ENCODE data around the gene CRACR2B.

CRACR2B gene

DNA sequence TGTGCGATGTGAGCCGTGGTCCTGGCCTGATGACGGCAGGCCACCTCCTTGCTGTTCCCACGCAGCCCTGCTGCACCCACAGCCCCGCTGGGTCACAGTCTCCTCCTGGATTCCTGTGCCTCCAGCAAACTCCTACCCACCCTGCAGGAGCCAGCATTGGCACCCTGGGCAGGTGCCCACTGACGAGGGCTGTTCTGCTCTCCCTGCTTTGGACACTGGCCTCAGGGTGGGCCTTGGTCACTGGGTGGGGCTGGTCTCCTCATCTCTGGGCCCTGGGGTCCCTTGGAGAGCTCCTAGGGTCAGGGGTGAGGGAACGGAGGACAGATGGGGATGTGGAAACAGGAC lies 27.6 kb downstream of the CRACR2B start:
- no peak for DNase-seq

DNA sequence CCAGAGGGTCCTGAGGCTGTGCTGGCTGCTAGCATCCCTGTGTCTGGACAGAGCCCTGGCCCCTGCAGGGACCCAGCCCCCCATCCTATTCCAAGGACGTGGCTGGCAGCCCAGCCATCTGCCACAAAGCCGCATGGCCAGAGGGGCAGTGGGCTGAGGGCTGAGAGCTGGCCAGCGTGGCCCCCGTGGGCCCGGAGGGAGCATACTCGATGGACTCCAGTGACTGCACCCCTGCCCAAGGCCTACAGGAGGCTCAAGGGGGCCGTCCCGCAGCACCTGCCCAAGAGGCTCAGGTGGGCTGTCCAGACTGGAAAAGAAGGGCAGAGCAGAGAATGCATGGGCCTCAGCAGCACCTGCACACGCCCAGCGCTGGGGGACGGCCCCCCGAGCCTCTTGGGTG lies 28.1 kb downstream of the CRACR2B start:
- DNase-seq, result no peak

DNA sequence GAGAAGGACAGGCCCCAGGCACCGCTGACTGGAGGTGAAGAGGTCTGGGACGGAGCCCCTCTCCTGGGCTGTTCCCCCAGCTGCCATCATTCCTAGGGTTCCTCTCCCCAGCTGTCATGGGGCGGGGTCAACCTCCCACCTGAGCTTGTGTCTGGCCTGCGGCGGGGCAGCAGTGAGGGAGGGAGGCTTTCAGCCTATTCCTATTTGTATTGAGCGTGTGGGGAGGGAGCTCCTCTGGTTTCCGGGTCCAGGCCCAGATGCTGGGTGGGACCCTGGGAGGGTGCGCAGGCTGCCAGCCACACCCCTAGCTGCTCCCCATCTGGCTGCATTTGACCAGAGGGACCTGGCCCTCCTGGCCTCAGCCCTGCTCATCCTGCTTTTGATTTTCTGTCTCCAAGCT lies 28.7 kb downstream of the CRACR2B start:
- no peak for DNase-seq

DNA sequence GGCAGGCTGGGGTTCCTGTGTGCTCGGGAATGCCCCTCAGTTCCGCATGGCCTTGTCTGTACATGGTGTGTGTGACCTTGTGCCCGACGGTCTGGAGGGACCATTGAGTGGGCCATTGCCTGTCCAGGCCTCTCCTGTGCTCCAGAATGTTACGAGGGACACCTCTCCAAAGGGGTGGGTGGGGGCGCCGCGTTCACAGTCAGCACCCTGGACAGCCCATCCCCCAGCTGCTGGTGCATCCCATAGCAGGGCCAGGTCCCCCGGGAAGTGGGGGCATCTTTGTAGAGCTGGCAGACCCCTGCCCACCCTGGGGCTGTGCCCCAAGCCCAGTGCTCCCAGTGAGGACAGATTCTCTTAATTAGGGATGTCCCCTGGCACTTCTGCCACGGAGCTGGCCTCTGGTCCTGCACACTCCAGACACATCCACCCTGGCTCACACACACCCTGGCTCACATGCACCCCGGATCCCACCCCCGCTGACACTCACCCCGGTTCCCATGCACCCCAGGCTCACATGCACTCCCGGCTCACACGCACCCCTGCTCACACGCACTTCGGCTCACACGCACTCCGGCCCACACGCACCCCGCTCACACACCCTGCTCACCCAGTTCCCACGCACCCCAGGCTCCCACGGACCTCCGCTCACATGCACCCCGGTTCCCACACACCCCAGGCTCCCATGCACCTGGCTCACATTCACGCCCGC lies 30.5 kb downstream of the CRACR2B start:
- DNase-seq, result no peak

DNA sequence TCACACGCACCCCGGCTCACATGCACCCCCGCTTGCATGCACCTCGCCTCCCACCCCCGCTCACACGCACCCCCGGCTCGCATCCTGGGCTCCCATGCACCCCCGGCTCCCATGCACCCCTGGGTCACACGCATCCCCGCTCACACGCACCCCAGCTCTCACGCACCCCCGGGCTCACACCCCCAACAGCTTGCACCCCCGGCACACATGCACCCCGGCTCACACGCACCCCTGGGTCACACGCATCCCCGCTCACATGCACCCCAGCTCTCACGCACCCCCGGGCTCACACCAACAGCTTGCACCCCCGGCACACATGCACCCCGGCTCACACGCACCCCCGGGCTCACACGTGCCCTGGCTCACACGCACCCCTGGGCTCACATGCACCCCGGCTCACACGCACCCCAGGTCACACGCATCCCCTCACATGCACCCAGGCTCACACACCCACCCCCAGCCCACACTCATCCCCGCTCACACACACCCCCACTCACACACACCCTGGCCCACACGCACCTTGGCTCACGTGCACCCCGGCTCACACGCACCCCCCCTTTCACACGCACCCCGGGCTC lies 31.1 kb downstream of the CRACR2B start:
- no peak for DNase-seq

DNA sequence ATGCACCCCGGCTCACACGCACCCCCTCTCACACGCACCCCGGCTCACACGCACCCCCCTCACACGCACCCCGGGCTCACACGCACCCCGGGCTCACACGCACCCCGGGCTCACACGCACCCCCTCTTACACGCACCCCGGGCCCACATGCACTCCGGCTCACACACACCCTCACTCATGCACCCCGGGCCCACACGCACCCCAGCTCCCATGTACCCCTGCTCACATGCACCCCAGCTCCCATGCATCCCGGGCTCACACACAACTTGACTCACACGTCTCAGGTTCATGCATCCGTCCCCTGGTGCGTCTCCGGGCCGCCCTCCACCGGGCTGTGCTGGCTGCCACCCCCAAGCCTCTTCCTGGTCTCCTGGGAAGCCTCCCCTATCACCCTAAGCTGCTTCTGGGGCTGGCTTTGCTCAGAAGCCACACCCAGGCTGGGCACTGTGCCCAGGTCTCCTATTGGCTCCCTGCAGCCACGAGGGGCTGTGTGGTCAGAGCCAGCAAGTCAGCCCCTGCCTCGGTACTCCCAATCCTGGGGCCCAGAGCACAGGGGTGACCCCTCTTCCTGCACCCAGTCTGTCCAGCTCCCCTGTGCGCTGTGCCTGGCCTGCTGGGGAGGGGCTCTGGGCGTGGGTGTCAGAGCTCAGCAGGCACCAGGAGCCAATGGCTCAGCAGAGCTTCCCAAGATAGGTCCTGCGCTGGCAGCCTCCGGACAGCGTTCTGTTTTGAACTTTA lies 31.8 kb downstream of the CRACR2B start:
- no peak for DNase-seq

DNA sequence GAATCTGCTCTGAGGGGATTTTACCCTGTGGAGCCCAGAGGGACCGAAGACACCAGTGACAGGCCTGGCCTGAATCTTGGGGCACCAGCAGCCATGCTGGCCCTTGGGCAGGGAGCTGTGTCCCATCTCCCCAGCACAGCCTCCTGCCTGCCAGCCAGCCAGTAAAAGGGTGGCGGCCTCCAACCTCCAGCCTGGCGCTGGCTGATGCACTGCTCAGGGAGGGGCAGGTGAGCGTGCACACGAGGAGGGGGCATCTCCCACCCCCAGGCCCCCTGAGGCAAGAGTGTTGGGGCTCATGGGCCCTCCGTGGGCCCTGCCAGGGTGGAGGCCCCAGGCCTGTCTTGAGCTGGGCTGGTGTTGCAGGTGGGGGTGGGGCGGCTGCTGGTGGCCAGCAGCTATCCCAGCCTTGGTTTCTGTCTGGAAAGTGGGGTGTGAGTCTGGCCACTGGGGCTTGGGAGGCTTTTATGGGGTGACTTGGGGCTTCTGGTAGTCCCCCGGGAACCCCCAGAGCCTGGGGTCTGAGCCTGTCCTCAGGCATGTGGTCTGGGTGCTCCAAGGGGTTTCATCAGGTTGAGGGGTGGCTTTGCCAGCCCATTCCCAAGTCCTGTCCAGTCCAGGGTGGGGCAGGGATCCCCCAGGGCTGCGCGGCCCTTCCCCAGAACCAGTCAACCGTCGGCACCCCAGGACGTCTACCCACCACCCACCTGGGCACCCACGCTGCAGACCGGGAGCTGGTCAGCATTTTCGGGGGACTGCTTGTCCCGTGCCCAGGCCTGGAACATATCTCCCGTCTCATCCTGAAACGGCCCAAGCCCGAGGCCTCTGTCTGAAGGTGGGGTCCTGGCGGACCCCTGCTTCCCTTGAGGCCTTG lies 32.8 kb downstream of the CRACR2B start:
- no peak for DNase-seq

DNA sequence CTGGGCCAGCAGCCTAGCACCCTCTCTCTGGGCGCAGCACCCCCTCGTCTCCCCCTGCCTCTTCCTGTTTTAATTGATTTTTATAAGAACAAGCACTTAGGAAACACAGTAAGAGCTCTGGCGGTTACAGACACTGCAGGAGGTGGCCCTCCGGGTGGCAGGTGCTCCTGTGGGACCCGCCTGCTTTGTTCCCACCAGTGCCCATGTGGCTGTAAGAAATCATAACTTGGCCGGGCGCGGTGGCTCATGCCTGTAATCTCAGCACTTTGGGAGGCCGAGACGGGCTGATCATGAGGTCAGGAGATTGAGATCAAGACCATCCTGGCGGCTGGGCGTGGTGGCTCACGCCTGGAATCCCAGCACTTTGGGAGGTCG lies 33.4 kb downstream of the CRACR2B start:
- DNase-seq, result no peak

DNA sequence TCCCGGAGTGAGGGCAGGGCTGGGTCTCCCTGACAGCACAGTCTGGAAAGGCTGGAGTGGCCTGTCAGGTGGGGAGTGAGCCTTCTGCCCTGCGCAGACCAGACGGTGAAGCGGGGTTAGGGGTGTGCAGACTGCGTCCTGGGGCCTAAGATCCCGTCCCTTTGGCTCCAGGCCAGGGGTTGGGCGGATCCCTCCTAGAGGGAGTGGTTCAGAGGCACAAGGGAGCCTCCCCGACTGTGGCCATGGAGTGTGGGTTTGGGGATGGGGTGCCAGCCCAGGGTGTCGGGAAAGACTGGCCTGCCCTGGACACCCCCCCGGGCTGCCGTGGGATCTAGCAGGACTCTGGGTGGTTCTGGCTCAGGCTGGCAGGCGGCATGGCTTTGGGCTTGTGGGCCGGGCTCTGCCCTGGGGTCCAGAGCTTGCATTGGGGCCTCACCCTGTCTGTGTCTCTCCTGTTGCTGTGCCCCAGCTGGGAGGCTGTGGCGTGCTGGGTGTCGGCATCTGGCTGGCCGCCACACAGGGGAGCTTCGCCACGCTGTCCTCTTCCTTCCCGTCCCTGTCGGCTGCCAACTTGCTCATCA lies 34.5 kb downstream of the CRACR2B start:
- no peak for DNase-seq

DNA sequence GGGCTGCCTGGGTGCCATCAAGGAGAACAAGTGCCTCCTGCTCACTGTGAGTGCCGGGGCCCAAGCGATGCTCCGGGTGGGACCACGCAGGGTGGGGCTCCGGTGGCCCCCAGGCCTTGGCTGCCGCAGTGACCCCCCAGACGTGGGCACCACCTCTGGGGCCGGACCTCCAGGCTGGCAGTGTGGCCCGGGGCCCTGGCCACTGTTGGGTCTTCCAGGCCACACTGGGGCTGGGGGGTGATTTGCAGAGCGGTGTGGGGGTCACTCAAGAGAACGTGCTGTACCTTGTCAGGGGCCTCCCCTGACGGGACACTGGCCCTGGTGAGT lies 34.9 kb downstream of the CRACR2B start:
- DNase-seq, result no peak

DNA sequence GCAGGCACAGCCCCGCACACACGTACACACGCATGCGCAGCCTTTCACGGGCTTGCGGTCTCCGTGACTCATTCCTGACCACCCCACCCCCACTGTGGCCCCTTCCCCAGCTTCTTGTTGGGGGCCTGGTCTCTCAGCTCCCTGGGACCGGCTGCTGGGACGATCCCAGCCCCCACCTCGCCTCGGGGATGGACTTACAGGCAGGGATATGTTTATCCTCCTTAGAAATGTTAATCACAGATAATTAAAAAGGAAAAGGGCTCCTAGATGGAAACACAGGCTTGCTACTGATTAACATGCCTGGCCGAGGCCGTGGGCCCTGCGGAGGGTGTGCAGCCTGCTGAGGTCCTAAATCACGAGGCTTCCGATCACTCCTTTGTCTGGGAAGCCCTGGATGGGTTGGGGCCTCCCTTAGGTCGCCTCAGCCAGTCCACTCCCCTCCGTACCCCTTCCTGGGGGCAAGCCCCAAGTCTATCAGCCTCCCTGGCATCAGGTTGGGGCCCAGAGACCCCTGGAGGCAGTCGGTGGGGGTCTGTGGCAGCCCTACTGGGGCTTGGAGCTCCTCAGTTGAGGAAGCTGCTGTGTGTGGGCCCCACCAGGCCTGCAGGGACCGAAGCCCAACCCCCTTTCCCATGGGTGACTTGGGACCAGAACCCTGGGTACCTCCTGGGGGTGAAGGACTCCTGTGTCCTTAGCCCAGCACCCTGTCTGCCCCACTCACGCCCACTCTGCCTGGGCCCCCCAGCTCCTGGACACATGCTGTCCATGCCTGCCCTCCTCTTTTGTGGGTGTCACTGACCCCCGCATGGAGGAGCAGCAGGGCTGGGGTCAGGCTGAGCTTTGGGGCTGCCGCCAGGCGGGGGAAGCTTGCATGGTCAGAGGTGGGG lies 35.5 kb downstream of the CRACR2B start:
- no peak for DNase-seq

DNA sequence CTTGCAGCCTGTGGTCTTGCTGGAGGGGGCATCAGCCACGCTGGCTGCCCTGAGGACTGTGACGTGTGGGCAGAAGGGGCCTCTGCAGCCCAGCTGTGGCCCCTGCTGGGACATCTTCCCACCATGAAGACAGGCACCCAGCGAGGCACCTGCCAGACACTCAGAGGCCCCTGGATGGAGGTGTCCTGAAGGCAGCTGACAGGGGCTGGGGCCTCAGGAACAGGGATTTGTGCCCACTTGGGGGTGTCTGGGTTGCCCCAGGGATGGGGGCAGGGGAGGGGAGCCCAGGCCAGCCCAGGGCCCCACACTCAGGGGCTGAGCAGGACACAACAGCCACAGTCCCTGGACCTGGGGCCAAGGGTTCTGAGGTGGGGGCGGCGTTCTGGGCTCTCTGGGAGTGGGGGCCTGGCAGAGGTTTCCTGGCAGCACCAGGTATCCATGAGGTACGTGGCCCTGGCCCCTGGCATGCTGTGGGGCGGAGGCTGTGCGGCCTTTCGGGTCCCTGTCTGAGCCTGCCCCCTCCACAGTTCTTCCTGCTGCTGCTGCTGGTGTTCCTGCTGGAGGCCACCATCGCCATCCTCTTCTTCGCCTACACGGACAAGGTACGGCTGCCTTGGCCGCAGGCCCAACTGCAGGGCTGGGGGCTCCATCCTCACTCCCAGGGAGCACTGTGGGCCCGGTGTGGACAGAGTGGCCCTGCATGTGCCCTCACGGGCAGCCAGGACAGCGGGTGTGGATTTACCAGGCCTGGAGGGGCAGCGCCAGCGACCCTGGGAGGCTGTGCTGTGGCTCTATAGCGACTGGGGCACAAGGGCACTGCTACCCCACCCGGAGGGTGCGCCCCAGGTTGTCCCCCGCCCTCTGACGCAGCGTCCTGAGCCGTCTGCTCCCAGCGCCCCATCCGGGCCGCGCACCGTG lies 36.5 kb downstream of the CRACR2B start:
- no peak for DNase-seq

DNA sequence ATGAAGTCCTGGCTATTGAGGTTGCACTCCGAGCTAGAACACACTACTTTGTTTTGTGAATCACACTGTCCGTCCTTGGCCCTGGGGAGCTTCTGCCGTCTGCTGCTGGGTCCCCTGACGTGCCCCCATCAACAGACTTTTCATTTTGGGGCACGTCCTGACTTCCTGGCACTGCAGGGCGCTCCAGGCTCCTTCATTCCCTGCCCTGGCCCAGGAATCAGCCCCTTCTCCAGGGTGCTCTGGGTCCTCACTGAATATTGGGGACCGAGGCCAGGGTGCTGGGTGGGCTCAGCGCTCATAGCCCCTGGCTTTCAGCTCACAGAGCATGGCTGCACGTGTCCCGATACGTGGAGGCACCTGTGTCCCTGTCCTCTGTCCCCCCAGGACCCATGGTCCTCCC lies 37.2 kb downstream of the CRACR2B start:
- DNase-seq, result no peak

DNA sequence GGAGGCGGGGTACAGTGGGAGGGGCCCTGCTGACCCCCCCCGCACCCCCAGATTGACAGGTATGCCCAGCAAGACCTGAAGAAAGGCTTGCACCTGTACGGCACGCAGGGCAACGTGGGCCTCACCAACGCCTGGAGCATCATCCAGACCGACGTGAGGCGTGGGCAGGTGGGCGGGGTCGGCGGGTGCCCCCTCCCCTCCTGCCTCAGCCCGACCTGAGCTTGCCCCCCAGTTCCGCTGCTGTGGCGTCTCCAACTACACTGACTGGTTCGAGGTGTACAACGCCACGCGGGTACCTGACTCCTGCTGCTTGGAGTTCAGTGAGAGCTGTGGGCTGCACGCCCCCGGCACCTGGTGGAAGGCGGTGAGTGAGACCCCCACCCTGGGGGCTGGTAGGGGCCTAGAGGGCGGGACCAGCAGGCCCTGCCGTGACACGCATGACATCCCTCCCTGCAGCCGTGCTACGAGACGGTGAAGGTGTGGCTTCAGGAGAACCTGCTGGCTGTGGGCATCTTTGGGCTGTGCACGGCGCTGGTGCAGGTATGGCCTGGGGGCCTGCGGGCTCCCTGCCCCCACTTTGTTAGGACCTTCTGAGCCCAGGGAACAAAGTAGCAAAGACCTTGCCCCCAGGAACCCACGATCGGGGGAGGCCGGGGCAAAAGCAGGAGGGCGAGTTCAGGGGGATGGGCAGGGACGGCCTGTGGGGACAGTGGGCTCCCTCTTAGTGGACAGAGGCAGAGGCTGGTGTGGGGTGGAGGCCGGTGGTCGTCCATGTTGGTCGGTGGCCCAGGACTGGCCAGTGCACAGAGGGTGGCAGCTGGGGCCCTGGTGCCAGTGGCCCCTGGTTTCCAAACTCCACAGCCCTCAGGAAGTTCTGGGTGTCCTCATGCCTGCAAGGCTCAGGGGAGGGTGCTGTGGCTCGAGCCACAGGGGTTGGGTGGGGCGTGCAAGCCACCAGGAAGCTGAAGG lies 38.0 kb downstream of the CRACR2B start:
- DNase-seq, result no peak

DNA sequence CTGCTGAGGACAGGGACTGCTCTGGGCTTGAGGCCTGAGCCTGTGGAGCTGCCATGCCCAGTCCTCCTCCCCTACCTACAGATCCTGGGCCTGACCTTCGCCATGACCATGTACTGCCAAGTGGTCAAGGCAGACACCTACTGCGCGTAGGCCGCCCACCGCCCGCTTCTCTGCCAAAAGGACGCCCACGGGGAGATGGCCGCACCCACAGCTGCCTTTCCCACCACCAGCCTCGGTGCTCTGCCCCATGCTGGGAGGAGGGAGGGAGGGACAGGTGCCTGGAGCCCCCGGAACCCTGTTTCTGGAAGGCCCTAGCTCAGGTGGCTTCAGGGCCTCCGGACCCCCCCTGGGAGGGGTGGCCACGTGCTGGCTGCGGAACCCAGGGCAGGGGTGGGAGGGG lies 38.8 kb downstream of the CRACR2B start:
- DNase-seq, result no peak

DNA sequence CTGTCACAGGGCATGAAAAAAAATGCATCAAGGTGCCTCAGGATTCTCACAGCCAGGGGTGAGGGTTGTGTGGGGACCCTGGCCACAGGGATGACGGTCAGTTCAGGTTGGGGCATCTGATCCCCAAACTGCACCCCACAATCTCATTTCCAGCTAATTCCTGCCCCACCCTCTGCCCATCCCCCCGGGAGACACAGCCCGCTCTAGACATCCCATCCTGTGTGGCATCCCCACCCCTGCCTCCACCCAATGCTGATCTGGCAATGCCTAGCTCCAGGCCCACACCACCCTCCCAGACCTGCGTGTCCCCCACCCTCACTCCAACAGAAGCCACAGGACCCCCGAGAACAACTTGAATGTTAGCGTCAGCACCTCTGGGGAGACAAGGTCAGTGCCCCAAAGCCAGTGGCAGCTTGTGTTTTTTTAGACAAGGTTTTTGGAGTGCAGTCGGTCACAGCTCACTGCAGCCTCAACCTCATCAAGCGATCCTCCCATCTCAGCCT lies 40.2 kb downstream of the CRACR2B start:
- no peak for DNase-seq

DNA sequence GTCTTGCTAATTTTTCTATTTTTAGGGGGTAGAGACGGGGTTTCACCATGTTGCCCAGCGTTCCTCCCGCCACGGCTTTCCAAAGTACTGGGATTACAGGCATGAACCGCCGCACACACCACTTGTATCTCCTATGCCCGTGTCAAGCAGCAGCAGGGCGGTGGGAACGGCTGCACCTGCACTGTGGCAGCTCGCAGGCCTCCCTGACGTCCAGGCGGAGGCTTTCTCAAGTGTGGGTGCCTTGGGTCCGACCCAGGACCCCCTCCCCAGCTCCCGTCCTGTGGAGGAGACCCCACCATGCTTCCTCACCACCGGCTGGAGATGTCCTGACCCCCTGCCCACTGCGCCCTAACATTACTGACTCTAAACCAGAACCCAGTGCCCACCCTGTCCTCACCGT lies 40.7 kb downstream of the CRACR2B start:
- DNase-seq, result no peak

DNA sequence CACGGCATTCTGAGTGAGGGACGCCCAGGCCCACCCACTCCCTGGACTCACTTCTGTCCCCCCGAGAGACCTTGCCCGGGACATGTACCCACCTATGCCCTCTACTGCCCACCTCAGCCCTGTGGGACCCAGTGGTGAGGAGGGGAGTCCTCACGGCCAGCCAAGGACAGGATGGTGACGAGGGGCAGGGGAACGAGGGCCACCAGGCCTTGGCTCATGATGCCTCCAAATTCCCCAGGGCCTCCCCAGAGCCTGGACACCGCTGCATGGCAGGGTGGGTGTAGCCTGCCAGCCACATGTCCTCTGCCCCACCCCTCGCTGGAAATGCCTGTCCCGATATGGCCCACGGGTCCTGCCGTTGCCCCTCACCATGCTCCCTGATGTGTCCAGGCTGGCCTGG lies 41.1 kb downstream of the CRACR2B start:
- no peak for DNase-seq

DNA sequence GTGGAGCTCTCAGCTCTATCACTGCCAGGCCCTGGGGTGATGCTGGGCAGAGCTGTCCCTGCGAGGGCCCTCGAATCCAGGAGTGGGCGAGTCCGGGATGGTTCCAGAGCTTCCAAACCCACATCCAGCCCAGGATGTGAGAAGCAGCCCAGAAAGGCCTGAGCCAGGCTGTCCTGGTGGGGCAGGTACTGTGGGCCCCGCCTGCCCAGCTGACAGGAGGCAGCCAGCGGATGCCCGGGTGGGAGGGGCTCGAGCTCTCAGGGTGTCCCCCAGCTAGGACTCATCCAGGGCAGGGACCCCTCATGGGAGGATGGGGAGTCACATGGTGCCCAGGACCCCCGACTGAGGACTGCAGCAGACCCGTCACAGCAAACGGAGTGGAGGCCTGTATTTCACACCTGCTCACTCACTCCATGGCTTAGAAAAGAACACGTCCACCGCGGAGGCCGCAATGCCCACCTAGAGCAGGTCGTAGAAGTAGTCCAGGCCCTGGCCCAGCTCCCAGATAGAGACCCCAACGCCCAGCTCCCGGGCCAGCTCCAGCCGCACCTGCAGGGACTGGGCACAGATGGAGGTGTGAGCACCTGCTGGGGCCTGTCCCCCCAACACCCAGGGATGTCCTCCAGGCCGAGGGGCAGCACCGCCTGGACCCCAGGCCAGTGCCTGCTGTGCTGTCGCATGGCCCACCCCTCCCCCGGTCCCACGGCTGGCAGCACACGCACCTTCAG lies 41.8 kb downstream of the CRACR2B start:
- DNase-seq, result no peak
